Lower leg skin (tissue), 3 donors: ENCODE results near the gene MORC4.

ENCODE experiments used
- POLR2A ChIP-seq, 2 donors: fragments of 450-650 bp; IDR thresholded peaks; one replicate each; pipeline ENCODE4 v1.6.1; 2016 to 2017; ENCODE audit warnings: antibody characterized with exemption in 2 of 2, mild to moderate bottlenecking in 1 of 2, moderate library complexity in 1 of 2
- TF ChIP-seq, protein P1 (sequence below), 3 donors: fragments of 450-650 bp; IDR thresholded peaks; one replicate each; pipeline ENCODE4 v1.5.1; 2016; ENCODE audit warnings: antibody characterized with exemption in 3 of 3, mild to moderate bottlenecking in 3 of 3, moderate library complexity in 2 of 3

DNA sequence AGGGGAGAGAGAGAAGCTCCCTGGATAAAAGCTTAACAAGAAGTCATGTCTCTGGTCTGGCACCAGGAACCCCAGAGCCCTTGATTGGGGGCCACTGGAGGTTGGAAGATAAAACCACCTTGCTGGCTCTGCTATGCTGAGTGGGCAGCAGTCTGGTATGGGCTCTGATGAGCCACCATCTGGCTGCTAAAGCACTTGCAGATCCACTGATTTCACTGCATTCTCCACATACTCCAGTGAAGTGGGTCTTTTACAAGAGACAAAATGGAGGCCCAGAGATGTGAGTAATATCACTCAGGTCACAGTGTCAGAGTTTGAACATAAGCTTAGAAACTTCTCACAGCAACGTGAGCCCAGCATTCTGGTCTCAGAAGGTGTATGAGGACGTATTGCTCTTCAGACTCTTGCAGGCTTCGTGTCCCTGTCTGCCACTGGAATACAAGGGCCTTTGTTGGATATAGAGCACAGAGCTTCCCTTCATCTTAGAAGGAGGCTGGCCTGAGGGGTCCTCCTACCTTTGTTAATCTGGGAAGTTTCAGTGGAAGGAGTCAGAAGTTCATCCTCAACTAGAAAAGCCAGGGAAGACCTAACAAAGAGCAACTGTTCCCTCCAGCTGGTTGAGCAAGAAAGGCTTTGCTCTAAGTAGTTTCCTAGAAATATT, 68.1 kb downstream of the MORC4 start:
- TF ChIP-seq POLR2A (IDR thresholded peaks at IDR 0.05) = no peak
- TF ChIP-seq, protein P1, sequence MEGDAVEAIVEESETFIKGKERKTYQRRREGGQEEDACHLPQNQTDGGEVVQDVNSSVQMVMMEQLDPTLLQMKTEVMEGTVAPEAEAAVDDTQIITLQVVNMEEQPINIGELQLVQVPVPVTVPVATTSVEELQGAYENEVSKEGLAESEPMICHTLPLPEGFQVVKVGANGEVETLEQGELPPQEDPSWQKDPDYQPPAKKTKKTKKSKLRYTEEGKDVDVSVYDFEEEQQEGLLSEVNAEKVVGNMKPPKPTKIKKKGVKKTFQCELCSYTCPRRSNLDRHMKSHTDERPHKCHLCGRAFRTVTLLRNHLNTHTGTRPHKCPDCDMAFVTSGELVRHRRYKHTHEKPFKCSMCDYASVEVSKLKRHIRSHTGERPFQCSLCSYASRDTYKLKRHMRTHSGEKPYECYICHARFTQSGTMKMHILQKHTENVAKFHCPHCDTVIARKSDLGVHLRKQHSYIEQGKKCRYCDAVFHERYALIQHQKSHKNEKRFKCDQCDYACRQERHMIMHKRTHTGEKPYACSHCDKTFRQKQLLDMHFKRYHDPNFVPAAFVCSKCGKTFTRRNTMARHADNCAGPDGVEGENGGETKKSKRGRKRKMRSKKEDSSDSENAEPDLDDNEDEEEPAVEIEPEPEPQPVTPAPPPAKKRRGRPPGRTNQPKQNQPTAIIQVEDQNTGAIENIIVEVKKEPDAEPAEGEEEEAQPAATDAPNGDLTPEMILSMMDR (IDR thresholded peaks at IDR 0.05) = no peak
